ENCODE data around the gene MYH7. TPM values are rescaled to one million over a fixed set of nuclear protein-coding genes. Genes with fewer than 3 reads are reported as not detected.
"Not testable (repeated sequence)": the region's sequence is repeated elsewhere in the genome, so short reads cannot be mapped to it uniquely, and the experiment has no call there.

The MYH7 gene
- total RNA-seq, 1 donor from 2014 or later = not detected

GRCh38 chr14:23387916-23388882 lies 47.3 kb downstream of the MYH7 start:
- no peak for DNase-seq (ENCODE audit: low spot score)

GRCh38 chr14:23386999-23387398 lies 48.5 kb downstream of the MYH7 start:
- no peak for DNase-seq (ENCODE audit: low spot score)

GRCh38 chr14:23386266-23386657 lies 49.2 kb downstream of the MYH7 start:
- DNase-seq (ENCODE audit: low spot score) = not testable (repeated sequence)

GRCh38 chr14:23385642-23386265 lies 49.7 kb downstream of the MYH7 start:
- no peak for DNase-seq (ENCODE audit: low spot score)

- DNase-seq (ENCODE audit: low spot score) = no peak
Observed at GRCh38 chr14:23385244-23385641, 50.2 kb downstream of the MYH7 start.

GRCh38 chr14:23384364-23385080 lies 50.9 kb downstream of the MYH7 start:
- DNase-seq (ENCODE audit: low spot score) = no peak

GRCh38 chr14:23382731-23383440 lies 52.6 kb downstream of the MYH7 start:
- DNase-seq (ENCODE audit: low spot score) = no peak

- no peak for DNase-seq (ENCODE audit: low spot score)
Observed at GRCh38 chr14:23382276-23382675, 53.2 kb downstream of the MYH7 start.

- no peak for DNase-seq (ENCODE audit: low spot score)
Observed at GRCh38 chr14:23381871-23382270, 53.6 kb downstream of the MYH7 start.

GRCh38 chr14:23380976-23381375 lies 54.5 kb downstream of the MYH7 start:
- DNase-seq (ENCODE audit: low spot score) = no peak

- DNase-seq (ENCODE audit: low spot score) = no peak
Observed at GRCh38 chr14:23380197-23380914, 55.1 kb downstream of the MYH7 start.

- no peak for DNase-seq (ENCODE audit: low spot score)
Observed at GRCh38 chr14:23379366-23380196, 55.9 kb downstream of the MYH7 start.

GRCh38 chr14:23378612-23379220 lies 56.7 kb downstream of the MYH7 start:
- DNase-seq (ENCODE audit: low spot score) = no peak

GRCh38 chr14:23377573-23378563 lies 57.6 kb downstream of the MYH7 start:
- no peak for DNase-seq (ENCODE audit: low spot score)

- no peak for DNase-seq (ENCODE audit: low spot score)
Observed at GRCh38 chr14:23377198-23377550, 58.3 kb downstream of the MYH7 start.

GRCh38 chr14:23376482-23377197 lies 58.8 kb downstream of the MYH7 start, which contains the start of gene CMTM5:
TSS of gene CMTM5 (plus strand) at chr14:23377046. CDS start at chr14:23377252, 206 bp downstream.
- DNase-seq (ENCODE audit: low spot score) = no peak
